GM19463 (cell line): ENCODE measurements around the gene TRAF3IP1.

ENCODE experiments used
- ATAC-seq: cut with Tn5 transposase; IDR thresholded peaks from one replicate; pipeline ENCODE4 v1.9.1; 2021; ENCODE audit warnings: mild to moderate bottlenecking, moderate library complexity; ENCODE audit not compliant: unreplicated experiment

TRAF3IP1 gene

GRCh38 chr2:238378230-238379095, 58.1 kb downstream of the TRAF3IP1 start:
- no peak for ATAC-seq

- ATAC-seq = no peak
Observed at GRCh38 chr2:238379096-238379810, 58.9 kb downstream of the TRAF3IP1 start.

GRCh38 chr2:238380336-238380735, 60.0 kb downstream of the TRAF3IP1 start:
- ATAC-seq = no peak

GRCh38 chr2:238380785-238381184, 60.5 kb downstream of the TRAF3IP1 start:
- ATAC-seq = no peak

GRCh38 chr2:238381341-238382115, 61.2 kb downstream of the TRAF3IP1 start:
- ATAC-seq = no peak

- no peak for ATAC-seq
Observed at GRCh38 chr2:238382381-238382781, 62.1 kb downstream of the TRAF3IP1 start.

GRCh38 chr2:238383135-238383534, 62.8 kb downstream of the TRAF3IP1 start:
- ATAC-seq = no peak

- no peak for ATAC-seq
Observed at GRCh38 chr2:238383743-238384380, 63.5 kb downstream of the TRAF3IP1 start.

GRCh38 chr2:238387332-238387731, 67.0 kb downstream of the TRAF3IP1 start:
- no peak for ATAC-seq

- no peak for ATAC-seq
Observed at GRCh38 chr2:238388794-238389193, 68.5 kb downstream of the TRAF3IP1 start.

GRCh38 chr2:238389988-238390589, 69.8 kb downstream of the TRAF3IP1 start:
- no peak for ATAC-seq

GRCh38 chr2:238391042-238391689, 70.8 kb downstream of the TRAF3IP1 start:
- no peak for ATAC-seq

GRCh38 chr2:238396663-238397062, 76.3 kb downstream of the TRAF3IP1 start:
- ATAC-seq = no peak

- no peak for ATAC-seq
Observed at GRCh38 chr2:238397356-238397755, 77.0 kb downstream of the TRAF3IP1 start.

- ATAC-seq = no peak
Observed at GRCh38 chr2:238398577-238398976, 78.3 kb downstream of the TRAF3IP1 start.

- no peak for ATAC-seq
Observed at GRCh38 chr2:238399094-238399493, 78.8 kb downstream of the TRAF3IP1 start.

- no peak for ATAC-seq
Observed at GRCh38 chr2:238401551-238401950, 81.2 kb downstream of the TRAF3IP1 start.

- ATAC-seq = no peak
Observed at GRCh38 chr2:238403632-238404405, 83.5 kb downstream of the TRAF3IP1 start.
